H1 (cell line): ENCODE data around the gene APOO. TPM values are rescaled to one million over a fixed set of nuclear protein-coding genes. Genes with fewer than 3 reads are reported as not detected.

Source experiments
- HDAC2 ChIP-seq, 2 experiments: fragments of 300-600 bp in 1 of 2; sonication (generic) in 1 of 2; IDR thresholded peaks; 2 replicates each; pipeline ENCODE4 v1.6.1; 2011 to 2012; ENCODE audit warnings: low read depth in 2 of 2, low read length in 2 of 2, mild to moderate bottlenecking in 2 of 2, moderate library complexity in 2 of 2, borderline replicate concordance in 1 of 2, inconsistent platforms in 1 of 2
- RAD21 ChIP-seq, 2 experiments: IDR thresholded peaks in 1 of 2; conservative IDR thresholded peaks in 1 of 2; 2 replicates each; pipeline ENCODE4 v1.6.1; 2011; ENCODE audit warnings: low read depth in 2 of 2, low read length in 2 of 2, improper control_type of control experiment in 1 of 2, inconsistent platforms in 1 of 2, mild to moderate bottlenecking in 1 of 2, moderate library complexity in 1 of 2
- polyA plus RNA-seq, 7 experiments: library from polyadenylated mRNA; depleted of rRNA in 3 of 7; stranded (reverse) in 5 of 7; unstranded in 2 of 7; fragments of >200 nt in 5 of 7; fragments of 200-250 nt in 2 of 7; gene quantifications; 1 replicate in 5 of 7; 2 replicates in 1 of 7; 4 replicates in 1 of 7; pipeline versions ENCODE4 v1.2.1 to v1.2.3, GENCODE V29; 2011 to 2013; ENCODE audit warnings: missing spikeins in 2 of 7, mixed read lengths in 2 of 7
- total RNA-seq: library from RNA; stranded (reverse); fragmentation: NEBNext Ultra II Directional; extraction: Animal tissue kit (Norgen Biotek cat#: 25700); gene quantifications from 2 replicates; pipeline ENCODE4 v1.2.1, GENCODE V29; 2021

Gene APOO
- total and polyA plus RNA-seq, 2 of the 8 experiments (the other 6 are each of a cell fraction or from before 2014, with no cell fraction given) = 25.7 to 45.0 TPM

GRCh38 chrX:23902419-23902818, 5.3 kb downstream of the APOO start (continued):
- TF ChIP-seq RAD21 (IDR thresholded peaks at IDR 0.05 in 1 of 2, conservative IDR thresholded peaks at IDR 0.05 in 1 of 2; ENCODE audit: low read depth in 2 of 2, low read length in 2 of 2) (peak; percentile 70 to 71), HDAC2 (IDR thresholded peaks at IDR 0.05; ENCODE audit: borderline replicate concordance in 1 of 2, low read depth in 2 of 2, low read length in 2 of 2) (no peak)
- TF ChIP-seq, all 59 proteins: peak for 2
